Tibial artery (tissue), 4 donors: ENCODE results near the gene CDHR1.
A peak's percentile ranks its signal among the peaks of the same experiment; 100 is the strongest.

Experiments used
- DNase-seq, 2 donors: peaks; one replicate each; pipeline ENCODE4 v3.0.0-alpha.2; 2019
- H3K27ac ChIP-seq, 2 donors: fragments of 200-600 bp; sonication (generic) in 1 of 2; 1 replicate in 1 of 2; 2 replicates in 1 of 2; pipeline ENCODE4 v1.5.1; 2018 to 2019; ENCODE audit warnings: mild to moderate bottlenecking in 1 of 2
- H3K27me3 ChIP-seq, 2 donors: fragments of 200-600 bp; sonication (generic) in 1 of 2; one replicate each; pipeline versions ENCODE4 v1.5.1 to v1.6.0; 2016 to 2019
- H3K36me3 ChIP-seq, 3 donors: fragments of 200-600 bp; sonication (generic) in 2 of 3; one replicate each; pipeline ENCODE4 v1.5.1; 2016 to 2019; ENCODE audit warnings: mild to moderate bottlenecking in 2 of 3
- H3K4me1 ChIP-seq, 4 donors: fragments of 200-600 bp; sonication (generic) in 2 of 4; 1 replicate in 3 of 4; 2 replicates in 1 of 4; pipeline ENCODE4 v1.5.1; 2016 to 2019
- H3K4me3 ChIP-seq, 2 donors: fragments of 200-600 bp; sonication (generic) in 1 of 2; 1 replicate in 1 of 2; 2 replicates in 1 of 2; pipeline ENCODE4 v1.5.1; 2018 to 2019; ENCODE audit warnings: mild to moderate bottlenecking in 2 of 2
- H3K9me3 ChIP-seq, 3 donors: fragments of 200-600 bp; sonication (generic) in 1 of 3; one replicate each; pipeline ENCODE4 v1.5.1; 2016 to 2019
- intact Hi-C: fragments of 100-400 bp; cut with DNase I; formaldehyde crosslinking; loops from one replicate; pipeline ENCODE4 v1.15.0; 2023; ENCODE audit warnings: low total_unique reads
- TF ChIP-seq, protein P1 (sequence below), 2 experiments: fragments of 200-600 bp in 1 of 2; fragments of 450-650 bp in 1 of 2; IDR thresholded peaks; one replicate each; pipeline ENCODE4 v1.5.1; 2017 to 2019; ENCODE audit warnings: antibody characterized with exemption in 2 of 2, mild to moderate bottlenecking in 1 of 2, moderate library complexity in 1 of 2

The CDHR1 gene

DNA sequence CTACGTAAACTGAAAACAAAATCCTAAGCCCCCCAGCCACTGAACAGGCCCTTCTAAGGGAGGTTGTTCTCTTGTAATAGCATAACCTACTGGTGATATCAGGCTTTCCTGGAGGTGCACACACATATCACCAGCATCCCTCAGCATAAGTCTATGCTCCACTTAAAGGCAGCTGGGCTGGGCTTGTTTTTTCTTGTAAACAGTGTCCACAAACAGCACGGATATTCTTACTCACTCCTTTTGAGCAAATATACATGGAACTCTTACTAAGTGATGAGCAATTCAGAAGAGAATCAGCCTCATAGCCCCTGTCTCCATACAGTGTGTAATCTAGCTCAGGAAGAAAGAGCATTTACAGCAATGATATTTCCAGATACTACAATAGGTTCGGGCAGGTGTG is 44.6 kb downstream of the CDHR1 start:
- intact Hi-C loops: no loop called here
- H3K27me3 ChIP-seq: peaks cover 0 to 21% of the 10 kb centered on the region in 2 donors
- H3K4me3 ChIP-seq: no peak overlapping the region
- H3K27ac ChIP-seq: no peak overlapping the region
- TF ChIP-seq, protein P1, sequence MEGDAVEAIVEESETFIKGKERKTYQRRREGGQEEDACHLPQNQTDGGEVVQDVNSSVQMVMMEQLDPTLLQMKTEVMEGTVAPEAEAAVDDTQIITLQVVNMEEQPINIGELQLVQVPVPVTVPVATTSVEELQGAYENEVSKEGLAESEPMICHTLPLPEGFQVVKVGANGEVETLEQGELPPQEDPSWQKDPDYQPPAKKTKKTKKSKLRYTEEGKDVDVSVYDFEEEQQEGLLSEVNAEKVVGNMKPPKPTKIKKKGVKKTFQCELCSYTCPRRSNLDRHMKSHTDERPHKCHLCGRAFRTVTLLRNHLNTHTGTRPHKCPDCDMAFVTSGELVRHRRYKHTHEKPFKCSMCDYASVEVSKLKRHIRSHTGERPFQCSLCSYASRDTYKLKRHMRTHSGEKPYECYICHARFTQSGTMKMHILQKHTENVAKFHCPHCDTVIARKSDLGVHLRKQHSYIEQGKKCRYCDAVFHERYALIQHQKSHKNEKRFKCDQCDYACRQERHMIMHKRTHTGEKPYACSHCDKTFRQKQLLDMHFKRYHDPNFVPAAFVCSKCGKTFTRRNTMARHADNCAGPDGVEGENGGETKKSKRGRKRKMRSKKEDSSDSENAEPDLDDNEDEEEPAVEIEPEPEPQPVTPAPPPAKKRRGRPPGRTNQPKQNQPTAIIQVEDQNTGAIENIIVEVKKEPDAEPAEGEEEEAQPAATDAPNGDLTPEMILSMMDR (IDR thresholded peaks at IDR 0.05): no peak
- no peaks in the 10 kb centered on the region for H3K4me1 ChIP-seq
- H3K36me3 ChIP-seq: no peaks in the 10 kb centered on the region
- H3K9me3 ChIP-seq: no peaks in the 10 kb centered on the region
- no peak for DNase-seq

- no peaks in the 10 kb centered on the region for H3K36me3 ChIP-seq
- DNase-seq: no peak
- no peak within 1 kb of the TSS for H3K27ac ChIP-seq
- intact Hi-C loops: no loop called here
- TF ChIP-seq, protein P1 (IDR thresholded peaks at IDR 0.05): no peak
- peaks cover 0 to 17% of the 10 kb centered on the region in 2 donors for H3K27me3 ChIP-seq
- H3K4me3 ChIP-seq: no peak within 1 kb of the TSS
- H3K9me3 ChIP-seq: no peaks in the 10 kb centered on the region
- no peaks in the 10 kb centered on the region for H3K4me1 ChIP-seq
These were observed 47.0 kb downstream of the CDHR1 start, which contains the start of gene LRIT1 for GRCh38 chr10:84241185-84241790. LRIT1 (minus strand) TSS chr10:84241546; CDS start chr10:84241439, 107 bp downstream.

GRCh38 chr10:84243759-84244158 is 49.4 kb downstream of the CDHR1 start:
- Histone ChIP-seq H3K9me3 (no peaks in the 10 kb centered on the region), H3K36me3 (no peaks in the 10 kb centered on the region), H3K4me1 (no peaks in the 10 kb centered on the region), H3K27ac (no peak overlapping the region), H3K27me3 (peaks cover 0 to 6% of the 10 kb centered on the region in 2 donors), H3K4me3 (no peak overlapping the region)
- no peak for DNase-seq
- TF ChIP-seq, protein P1 (IDR thresholded peaks at IDR 0.05): no peak
- intact Hi-C loops: no loop called here

DNA sequence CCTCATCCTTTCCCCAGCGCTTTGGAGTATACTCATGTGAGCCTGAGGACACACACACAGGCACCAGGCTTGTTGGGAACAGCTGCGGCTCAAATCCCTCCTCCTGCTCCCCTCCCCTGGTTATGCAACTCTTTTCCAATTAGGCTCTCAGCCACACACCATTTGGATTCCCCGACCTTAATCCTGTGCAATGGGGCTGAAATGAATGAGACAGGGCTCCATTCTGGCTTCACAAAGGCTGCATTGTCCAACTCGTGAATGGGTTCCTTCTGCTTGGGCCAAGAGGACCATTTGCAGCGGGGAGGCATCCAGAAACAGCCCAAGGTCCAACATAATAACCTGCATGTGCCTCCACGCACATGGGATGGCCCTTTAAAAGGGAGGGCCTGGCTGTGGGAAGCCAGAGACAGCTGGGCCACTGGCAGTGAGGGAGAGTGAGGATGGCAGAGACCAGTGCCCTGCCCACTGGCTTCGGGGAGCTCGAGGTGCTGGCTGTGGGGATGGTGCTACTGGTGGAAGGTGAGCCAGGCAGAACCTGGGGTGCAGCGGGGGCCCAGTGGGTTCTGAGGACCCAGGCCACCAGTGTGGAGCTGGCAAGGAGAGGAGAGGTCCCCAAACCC is 50.4 kb downstream of the CDHR1 start, which contains the start of gene RGR:
TSS of gene RGR (plus strand) at position 403 of the 620 bp plus-strand sequence. CDS start at position 441, 38 bp downstream.
- peak in 1 of 2 donors; percentile 34 for DNase-seq
- Histone ChIP-seq H3K4me1 (no peaks in the 10 kb centered on the region), H3K27me3 (peaks cover 0 to 6% of the 10 kb centered on the region in 2 donors), H3K27ac (no peak within 1 kb of the TSS), H3K4me3 (no peak within 1 kb of the TSS), H3K9me3 (no peaks in the 10 kb centered on the region), H3K36me3 (no peaks in the 10 kb centered on the region)
- TF ChIP-seq, protein P1 (IDR thresholded peaks at IDR 0.05): no peak
- intact Hi-C loops: no loop called here

DNA sequence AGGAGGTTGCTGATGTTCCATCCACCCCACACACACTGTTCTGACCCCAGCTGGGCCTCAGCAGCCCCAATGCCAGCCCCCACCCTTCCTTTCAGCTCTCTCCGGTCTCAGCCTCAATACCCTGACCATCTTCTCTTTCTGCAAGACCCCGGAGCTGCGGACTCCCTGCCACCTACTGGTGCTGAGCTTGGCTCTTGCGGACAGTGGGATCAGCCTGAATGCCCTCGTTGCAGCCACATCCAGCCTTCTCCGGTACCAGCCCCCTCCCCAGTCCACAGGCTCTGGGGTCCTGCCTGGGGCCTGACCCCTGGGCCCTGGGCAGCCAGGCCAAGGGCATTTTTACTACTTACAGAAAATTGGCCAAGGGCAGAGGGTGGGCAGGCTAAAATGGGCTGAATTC is 53.2 kb downstream of the CDHR1 start:
- DNase-seq: no peak
- no peaks in the 10 kb centered on the region for H3K4me1 ChIP-seq
- H3K36me3 ChIP-seq: no peaks in the 10 kb centered on the region
- H3K9me3 ChIP-seq: peaks cover 0 to 4% (median 0%) of the 10 kb centered on the region in 3 donors
- peaks cover 0 to 9% of the 10 kb centered on the region in 2 donors for H3K27me3 ChIP-seq
- no peak overlapping the region for H3K4me3 ChIP-seq
- TF ChIP-seq, protein P1 (IDR thresholded peaks at IDR 0.05): no peak
- intact Hi-C loops: no loop called here
- no peak overlapping the region for H3K27ac ChIP-seq
